WTC11 (cell line): ENCODE data around the gene VGLL3. TPM values are rescaled to one million over a fixed set of nuclear protein-coding genes. Genes with fewer than 3 reads are reported as not detected.

Source experiments
- ATAC-seq: fragments of 200-7000 bp; cut with Tn5 transposase; 2 replicates; pipeline ENCODE4 v1.10.0; 2021; ENCODE audit warnings: mild to moderate bottlenecking, moderate library complexity
- Bru-seq: library from RNA; stranded (reverse); fragments of 400-500 nt; gene quantifications from one replicate; lab custom pipeline; 2021; lab: Mats Ljungman, UMichigan
- CTCF ChIA-PET: fragments of 300-600 bp; sonication (Branson Sonifier 250); formaldehyde crosslinking; loops from one replicate; lab custom pipeline; 2021; ENCODE audit warnings: antibody characterized with exemption; lab: Charles Lee
- POLR2A ChIA-PET: fragments of 350-600 bp; sonication (Branson Sonifier 250); formaldehyde crosslinking; loops from one replicate; lab custom pipeline; 2021; ENCODE audit warnings: antibody characterized with exemption; lab: Charles Lee
- DNase-seq: peaks from one replicate; pipeline ENCODE4 v3.0.0; 2021; ENCODE audit warnings: low spot score
- H3K27ac Mint-ChIP-seq: 2 replicates; pipeline ENCODE4 v1.8.0; 2021; ENCODE audit warnings: mixed read lengths
- H3K27me3 Mint-ChIP-seq: 2 replicates; pipeline ENCODE4 v1.8.0; 2021; ENCODE audit warnings: low read depth, mild to moderate bottlenecking, moderate library complexity, mixed read lengths
- H3K36me3 Mint-ChIP-seq: 2 replicates; pipeline ENCODE4 v1.8.0; 2021; ENCODE audit warnings: mixed read lengths
- H3K4me1 Mint-ChIP-seq: 2 replicates; pipeline ENCODE4 v1.8.0; 2022; ENCODE audit warnings: mixed read lengths
- H3K4me3 Mint-ChIP-seq: 2 replicates; pipeline ENCODE4 v1.8.0; 2021; ENCODE audit warnings: mild to moderate bottlenecking, moderate library complexity, mixed read lengths
- H3K9me3 Mint-ChIP-seq: 2 replicates; pipeline ENCODE4 v1.8.0; 2021; ENCODE audit warnings: mixed read lengths
- ATF6 ChIP-seq: sonication (generic); formaldehyde crosslinking; IDR thresholded peaks from 2 replicates; pipeline ENCODE4 v1.8.1; 2023; ENCODE audit warnings: mild to moderate bottlenecking, missing genetic modification reagents
- CBFB ChIP-seq: sonication (generic); formaldehyde crosslinking; IDR thresholded peaks from 2 replicates; pipeline ENCODE4 v1.8.1; 2022; ENCODE audit warnings: mild to moderate bottlenecking, low read depth, missing genetic modification reagents
- CDX4 ChIP-seq: fragments of 250-450 bp; sonication (Bioruptor Pico); IDR thresholded peaks from 2 replicates; pipeline ENCODE4 v1.9.0; 2021; ENCODE audit warnings: moderate library complexity, mild to moderate bottlenecking, inconsistent platforms, borderline replicate concordance
- CREM ChIP-seq: sonication (generic); formaldehyde crosslinking; IDR thresholded peaks from 2 replicates; pipeline ENCODE4 v1.8.1; 2022; ENCODE audit warnings: mild to moderate bottlenecking, missing genetic modification reagents, moderate library complexity
- E2F1 ChIP-seq: sonication (generic); formaldehyde crosslinking; IDR thresholded peaks from 2 replicates; pipeline ENCODE4 v1.8.0; 2022; ENCODE audit warnings: mild to moderate bottlenecking, missing genetic modification reagents
- ETV6 ChIP-seq: sonication (generic); formaldehyde crosslinking; IDR thresholded peaks from 2 replicates; pipeline ENCODE4 v1.8.1; 2022; ENCODE audit warnings: mild to moderate bottlenecking, missing genetic modification reagents
- FOXK1 ChIP-seq: sonication (generic); formaldehyde crosslinking; IDR thresholded peaks from 2 replicates; pipeline ENCODE4 v1.8.0; 2022; ENCODE audit warnings: mild to moderate bottlenecking, moderate library complexity, missing genetic modification reagents
- IRF2 ChIP-seq: sonication (generic); formaldehyde crosslinking; IDR thresholded peaks from 2 replicates; pipeline ENCODE4 v1.8.0; 2022; ENCODE audit warnings: low read depth, missing genetic modification reagents, borderline replicate concordance
- KAT7 ChIP-seq: sonication (generic); formaldehyde crosslinking; IDR thresholded peaks from 2 replicates; pipeline ENCODE4 v1.8.1; 2023; ENCODE audit warnings: missing genetic modification reagents, mild to moderate bottlenecking, borderline replicate concordance
- MAX ChIP-seq: sonication (generic); formaldehyde crosslinking; IDR thresholded peaks from 2 replicates; pipeline ENCODE4 v1.8.0; 2022; ENCODE audit warnings: mild to moderate bottlenecking, missing genetic modification reagents
- MYBL2 ChIP-seq: sonication (generic); formaldehyde crosslinking; IDR thresholded peaks from 2 replicates; pipeline ENCODE4 v1.8.1; 2023; ENCODE audit warnings: mild to moderate bottlenecking, moderate library complexity, missing genetic modification reagents
- SP1 ChIP-seq: sonication (generic); formaldehyde crosslinking; conservative IDR thresholded peaks from 2 replicates; pipeline ENCODE4 v1.8.1; 2022; ENCODE audit warnings: missing genetic modification reagents
- TP53 ChIP-seq: sonication (generic); formaldehyde crosslinking; IDR thresholded peaks from 2 replicates; pipeline ENCODE4 v1.8.1; 2023; ENCODE audit warnings: mild to moderate bottlenecking, missing genetic modification reagents
- ZBTB21 ChIP-seq: sonication (generic); formaldehyde crosslinking; IDR thresholded peaks from 2 replicates; pipeline ENCODE4 v1.8.1; 2023; ENCODE audit warnings: mild to moderate bottlenecking, missing genetic modification reagents, borderline replicate concordance
- ZNF219 ChIP-seq: sonication (generic); formaldehyde crosslinking; IDR thresholded peaks from 2 replicates; pipeline ENCODE4 v1.8.0; 2023; ENCODE audit warnings: missing genetic modification reagents, mild to moderate bottlenecking, borderline replicate concordance
- ZNF263 ChIP-seq: sonication (generic); formaldehyde crosslinking; IDR thresholded peaks from 2 replicates; pipeline ENCODE4 v1.8.1; 2022; ENCODE audit warnings: low read depth, mild to moderate bottlenecking, moderate library complexity, missing genetic modification reagents
- ZNF423 ChIP-seq: fragments of 250-450 bp; sonication (Bioruptor Pico); IDR thresholded peaks from 2 replicates; pipeline ENCODE4 v2.1.2; 2022; ENCODE audit warnings: mild to moderate bottlenecking, moderate library complexity
- long read RNA-seq, 3 experiments: library from RNA in 1 of 3; library from capped mRNA in 1 of 3; library from polyadenylated mRNA in 1 of 3; unstranded in 2 of 3; stranded (forward) in 1 of 3; transcript quantifications; one replicate each; pipeline ENCODE4 v2.0.0, GENCODE V29; 2021
- total RNA-seq: library from RNA; stranded (reverse); gene quantifications from 3 replicates; pipeline ENCODE4 v1.2.3, GENCODE V29; 2021
- TF ChIP-seq, protein P1 (sequence below): sonication (generic); formaldehyde crosslinking; IDR thresholded peaks from 2 replicates; pipeline ENCODE4 v1.8.1; 2023; ENCODE audit warnings: mild to moderate bottlenecking, missing genetic modification reagents, moderate library complexity
- TF ChIP-seq, protein P2 (sequence below): sonication (generic); formaldehyde crosslinking; IDR thresholded peaks from 2 replicates; pipeline ENCODE4 v1.8.1; 2023; ENCODE audit warnings: mild to moderate bottlenecking, missing genetic modification reagents, moderate library complexity
- TF ChIP-seq, protein P3 (sequence below): sonication (generic); formaldehyde crosslinking; IDR thresholded peaks from 2 replicates; pipeline ENCODE4 v1.8.0; 2023; ENCODE audit warnings: missing genetic modification reagents, mild to moderate bottlenecking, borderline replicate concordance

Gene VGLL3
- total RNA-seq (6.1 to 10.4 TPM (median 6.9 TPM) in 3 replicates), Bru-seq, nascent RNA (percentile 55 among the genes with signal in this experiment)
- long read RNA-seq, experiment 1, full-length matches to known transcripts: 13 of 30 reads
- long read RNA-seq, experiment 1, partial matches to known transcripts: 1 of 30 reads
- long read RNA-seq, experiment 1, other reads (novel, unspliced or antisense): 16 of 30 reads
- long read RNA-seq, experiment 2, partial matches to known transcripts: 0 of 2 reads
- long read RNA-seq, experiment 2, other reads (novel, unspliced or antisense): 2 of 2 reads
- long read RNA-seq, experiment 3: 0 reads

- Mint-ChIP-seq H3K9me3 (no peaks in the 10 kb centered on the region), H3K27me3 (peaks cover 20% of the 10 kb centered on the region), H3K27ac (peak within 1 kb of the TSS; percentile 88), H3K4me3 (peak within 1 kb of the TSS; percentile 79), H3K36me3 (no peaks in the 10 kb centered on the region), H3K4me1 (peaks cover 20% of the 10 kb centered on the region)
- ChIA-PET POLR2A (no interaction called here), CTCF (interaction anchor here (0.9 to 1.6 kb wide), 5 partner anchors 13 to 218 kb away, joined by 3 to 5 read pairs (median 4); no protein-coding TSS in a partner anchor)
- DNase-seq (peak; percentile 90), ATAC-seq (peak; percentile 92)
- TF ChIP-seq, protein P1, sequence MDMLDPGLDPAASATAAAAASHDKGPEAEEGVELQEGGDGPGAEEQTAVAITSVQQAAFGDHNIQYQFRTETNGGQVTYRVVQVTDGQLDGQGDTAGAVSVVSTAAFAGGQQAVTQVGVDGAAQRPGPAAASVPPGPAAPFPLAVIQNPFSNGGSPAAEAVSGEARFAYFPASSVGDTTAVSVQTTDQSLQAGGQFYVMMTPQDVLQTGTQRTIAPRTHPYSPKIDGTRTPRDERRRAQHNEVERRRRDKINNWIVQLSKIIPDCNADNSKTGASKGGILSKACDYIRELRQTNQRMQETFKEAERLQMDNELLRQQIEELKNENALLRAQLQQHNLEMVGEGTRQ (CRISPR knock-in tag): no peak
- TF ChIP-seq ETV6: 0 out of 2 replicates have a peak, but pooled peaks have one; percentile 59
- TF ChIP-seq, protein P2, sequence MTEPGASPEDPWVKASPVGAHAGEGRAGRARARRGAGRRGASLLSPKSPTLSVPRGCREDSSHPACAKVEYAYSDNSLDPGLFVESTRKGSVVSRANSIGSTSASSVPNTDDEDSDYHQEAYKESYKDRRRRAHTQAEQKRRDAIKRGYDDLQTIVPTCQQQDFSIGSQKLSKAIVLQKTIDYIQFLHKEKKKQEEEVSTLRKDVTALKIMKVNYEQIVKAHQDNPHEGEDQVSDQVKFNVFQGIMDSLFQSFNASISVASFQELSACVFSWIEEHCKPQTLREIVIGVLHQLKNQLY (CRISPR knock-in tag): no peak
- TF ChIP-seq ZNF219 (CRISPR knock-in tag): peak; percentile 13; the same call in 1 of the 2 replicates
- no peak for TF ChIP-seq ATF6 (CRISPR knock-in tag)
- TF ChIP-seq IRF2 (CRISPR knock-in tag): no peak
- TF ChIP-seq CREM (CRISPR knock-in tag): no peak
- 0 out of 2 replicates have a peak, but pooled peaks have one; percentile 17 for TF ChIP-seq FOXK1 (CRISPR knock-in tag)
- 0 out of 2 replicates have a peak, but pooled peaks have one; percentile 80 for TF ChIP-seq MAX (CRISPR knock-in tag)
- no peak for TF ChIP-seq KAT7
- TF ChIP-seq CBFB: no peak
- peak; percentile 57; the same call in 1 of the 2 replicates for TF ChIP-seq ZNF263
- TF ChIP-seq SP1 (CRISPR knock-in tag): no peak; the same call in none of the 2 replicates
- peak; percentile 47; the same call in 1 of the 2 replicates for TF ChIP-seq ZNF423 (CRISPR knock-in tag)
- TF ChIP-seq MYBL2 (CRISPR knock-in tag): no peak
Observed at GRCh38 chr3:86990734-86991481, at the start of gene VGLL3. Gene VGLL3, minus strand, starts transcription at chr3:86991149. Its CDS starts 406 bp downstream, at chr3:86990743.

DNA sequence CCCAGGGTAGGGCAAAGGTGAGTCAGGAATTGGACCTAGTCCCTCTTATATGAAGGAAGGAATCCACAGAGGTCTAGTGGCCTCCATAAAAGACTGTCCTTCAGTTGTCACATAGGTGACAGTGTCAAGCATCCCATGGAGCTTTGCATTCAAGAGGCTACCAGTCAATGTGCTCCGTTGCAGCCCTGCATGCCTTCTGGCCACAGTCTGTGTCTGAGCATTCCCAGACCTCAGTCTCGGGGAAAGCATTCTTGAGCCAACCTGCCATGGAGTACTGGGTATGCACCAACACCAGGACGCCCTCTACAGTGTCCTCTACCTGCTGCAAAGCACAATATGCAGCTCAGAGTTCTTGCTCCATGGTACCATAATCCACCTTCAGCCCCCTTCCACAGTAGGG, 46.7 kb upstream of the VGLL3 start:
- ATAC-seq (no peak; the same call in 1 of the 2 replicates), DNase-seq (no peak)
- CTCF ChIA-PET: interaction anchor here (1.1 kb wide), 1 partner anchor 263 kb away, joined by 3 read pairs; no protein-coding TSS in a partner anchor
- POLR2A ChIA-PET: no interaction called here
- Mint-ChIP-seq H3K27ac (no peak overlapping the region), H3K36me3 (no peaks in the 10 kb centered on the region), H3K4me3 (no peak overlapping the region), H3K27me3 (no peaks in the 10 kb centered on the region), H3K4me1 (no peaks in the 10 kb centered on the region), H3K9me3 (no peaks in the 10 kb centered on the region)
- TF ChIP-seq TP53 (CRISPR knock-in tag) (no peak), E2F1 (CRISPR knock-in tag) (no peak), ETV6 (no peak), CDX4 (CRISPR knock-in tag) (no peak), KAT7 (no peak), CREM (CRISPR knock-in tag) (no peak), ZBTB21 (CRISPR knock-in tag) (no peak)
- TF ChIP-seq, protein P3, sequence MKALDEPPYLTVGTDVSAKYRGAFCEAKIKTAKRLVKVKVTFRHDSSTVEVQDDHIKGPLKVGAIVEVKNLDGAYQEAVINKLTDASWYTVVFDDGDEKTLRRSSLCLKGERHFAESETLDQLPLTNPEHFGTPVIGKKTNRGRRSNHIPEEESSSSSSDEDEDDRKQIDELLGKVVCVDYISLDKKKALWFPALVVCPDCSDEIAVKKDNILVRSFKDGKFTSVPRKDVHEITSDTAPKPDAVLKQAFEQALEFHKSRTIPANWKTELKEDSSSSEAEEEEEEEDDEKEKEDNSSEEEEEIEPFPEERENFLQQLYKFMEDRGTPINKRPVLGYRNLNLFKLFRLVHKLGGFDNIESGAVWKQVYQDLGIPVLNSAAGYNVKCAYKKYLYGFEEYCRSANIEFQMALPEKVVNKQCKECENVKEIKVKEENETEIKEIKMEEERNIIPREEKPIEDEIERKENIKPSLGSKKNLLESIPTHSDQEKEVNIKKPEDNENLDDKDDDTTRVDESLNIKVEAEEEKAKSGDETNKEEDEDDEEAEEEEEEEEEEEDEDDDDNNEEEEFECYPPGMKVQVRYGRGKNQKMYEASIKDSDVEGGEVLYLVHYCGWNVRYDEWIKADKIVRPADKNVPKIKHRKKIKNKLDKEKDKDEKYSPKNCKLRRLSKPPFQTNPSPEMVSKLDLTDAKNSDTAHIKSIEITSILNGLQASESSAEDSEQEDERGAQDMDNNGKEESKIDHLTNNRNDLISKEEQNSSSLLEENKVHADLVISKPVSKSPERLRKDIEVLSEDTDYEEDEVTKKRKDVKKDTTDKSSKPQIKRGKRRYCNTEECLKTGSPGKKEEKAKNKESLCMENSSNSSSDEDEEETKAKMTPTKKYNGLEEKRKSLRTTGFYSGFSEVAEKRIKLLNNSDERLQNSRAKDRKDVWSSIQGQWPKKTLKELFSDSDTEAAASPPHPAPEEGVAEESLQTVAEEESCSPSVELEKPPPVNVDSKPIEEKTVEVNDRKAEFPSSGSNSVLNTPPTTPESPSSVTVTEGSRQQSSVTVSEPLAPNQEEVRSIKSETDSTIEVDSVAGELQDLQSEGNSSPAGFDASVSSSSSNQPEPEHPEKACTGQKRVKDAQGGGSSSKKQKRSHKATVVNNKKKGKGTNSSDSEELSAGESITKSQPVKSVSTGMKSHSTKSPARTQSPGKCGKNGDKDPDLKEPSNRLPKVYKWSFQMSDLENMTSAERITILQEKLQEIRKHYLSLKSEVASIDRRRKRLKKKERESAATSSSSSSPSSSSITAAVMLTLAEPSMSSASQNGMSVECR (CRISPR knock-in tag): no peak
